Adrenal gland (tissue), 12 donors: Measurements from ENCODE around the gene LRRTM4. TPM values are rescaled to one million over a fixed set of nuclear protein-coding genes. Genes with fewer than 3 reads are reported as not detected.

Experiments
- DNase-seq, 7 donors: peaks; one replicate each; pipeline ENCODE4 v3.0.0-alpha.2; 2019 to 2020
- H3K27ac ChIP-seq, 5 donors: fragments of 200-600 bp; sonication (generic) in 4 of 5; 1 replicate in 3 of 5; 2 replicates in 2 of 5; pipeline versions ENCODE4 v1.5.1 to v1.8.0; 2016 to 2020; ENCODE audit warnings: mild to moderate bottlenecking in 1 of 5
- H3K27me3 ChIP-seq: fragments of 200-600 bp; 2 replicates; pipeline ENCODE4 v1.8.0; 2021
- H3K36me3 ChIP-seq, 2 donors: fragments of 200-600 bp; replicated peaks in 1 of 2; 1 replicate in 1 of 2; 2 replicates in 1 of 2; pipeline versions ENCODE4 v1.5.1 to v1.8.0; 2018 to 2022
- H3K4me1 ChIP-seq, 2 donors: fragments of 200-600 bp; replicated peaks in 1 of 2; 1 replicate in 1 of 2; 2 replicates in 1 of 2; pipeline versions ENCODE4 v1.5.1 to v1.8.0; 2018 to 2021
- H3K4me3 ChIP-seq, 4 donors: fragments of 200-600 bp; sonication (generic) in 3 of 4; one replicate each; pipeline ENCODE4 v1.5.1; 2016 to 2018
- H3K9me3 ChIP-seq, 3 donors: fragments of 200-600 bp; sonication (generic) in 1 of 3; replicated peaks in 1 of 3; 1 replicate in 2 of 3; 2 replicates in 1 of 3; pipeline versions ENCODE4 v1.5.1 to v1.8.0; 2016 to 2021
- POLR2A ChIP-seq, 2 donors: fragments of 450-650 bp; IDR thresholded peaks; one replicate each; pipeline ENCODE4 v1.6.1; 2017; ENCODE audit warnings: antibody characterized with exemption in 2 of 2, mild to moderate bottlenecking in 2 of 2, moderate library complexity in 1 of 2
- WGBS, 4 donors: extraction: QIAGEN DNeasy Blood & Tissue Kit in 2 of 4; methylation state at CpG; one replicate each; pipeline versions ENCODE4 v1.1.5 to v1.1.7; 2013 to 2017; 5-methylcytosine and 5-hydroxymethylcytosine counted together
- intact Hi-C, 2 donors: fragments of 100-400 bp; cut with DNase I; formaldehyde crosslinking; loops; one replicate each; pipeline versions ENCODE4 v1.14.1 to v1.15.0; 2022 to 2023
- polyA plus RNA-seq, 3 donors: library from polyadenylated mRNA; stranded (reverse); fragments of 200-250 nt in 2 of 3; fragments of 350-450 nt in 1 of 3; fragmentation: Illumina TruSeq in 1 of 3; extraction: RNeasy Lipid Tissue Mini Kit (QIAGEN cat#74804) in 1 of 3; gene quantifications; one replicate each; pipeline ENCODE4 v1.2.3, GENCODE V29; 2013 to 2014
- total RNA-seq, 9 donors: library from RNA; depleted of rRNA in 4 of 9; stranded (reverse); fragments of >200 nt in 4 of 9; fragments of 120-200 nt in 1 of 9; fragmentation: NEBNext Ultra II Directional in 1 of 9; extraction: Animal tissue kit (Norgen Biotek cat#: 25700) in 1 of 9; gene quantifications; one replicate each; pipeline versions ENCODE4 v1.1.0 to v1.2.4, GENCODE V29; 2013 to 2023
- TF ChIP-seq, protein P1 (sequence below), 6 experiments: fragments of 450-650 bp in 4 of 6; fragments of 200-600 bp in 2 of 6; sonication (generic) in 1 of 6; IDR thresholded peaks; 1 replicate in 5 of 6; 2 replicates in 1 of 6; pipeline versions ENCODE4 v1.5.1 to v1.8.0; 2016 to 2021; ENCODE audit warnings: antibody characterized with exemption in 6 of 6, mild to moderate bottlenecking in 2 of 6, moderate library complexity in 1 of 6
- donor health status: healthy with polysubstance abuse.
- donor health status: Bipolar disorder and iron deficiency.
- donor health status: DM: yes; HTN: yes; CAD: no.
- donor health status: DM: no; HTN: no; CAD: no.
- donor health status: DM: no; HTN: no; CAD: no.
- donor health status: DM: yes; HTN: yes; CAD: no.

Gene LRRTM4
- total and polyA plus RNA-seq, 12 donors: 0.07 to 0.67 (median 0.43) TPM; not detected in 4

DNA sequence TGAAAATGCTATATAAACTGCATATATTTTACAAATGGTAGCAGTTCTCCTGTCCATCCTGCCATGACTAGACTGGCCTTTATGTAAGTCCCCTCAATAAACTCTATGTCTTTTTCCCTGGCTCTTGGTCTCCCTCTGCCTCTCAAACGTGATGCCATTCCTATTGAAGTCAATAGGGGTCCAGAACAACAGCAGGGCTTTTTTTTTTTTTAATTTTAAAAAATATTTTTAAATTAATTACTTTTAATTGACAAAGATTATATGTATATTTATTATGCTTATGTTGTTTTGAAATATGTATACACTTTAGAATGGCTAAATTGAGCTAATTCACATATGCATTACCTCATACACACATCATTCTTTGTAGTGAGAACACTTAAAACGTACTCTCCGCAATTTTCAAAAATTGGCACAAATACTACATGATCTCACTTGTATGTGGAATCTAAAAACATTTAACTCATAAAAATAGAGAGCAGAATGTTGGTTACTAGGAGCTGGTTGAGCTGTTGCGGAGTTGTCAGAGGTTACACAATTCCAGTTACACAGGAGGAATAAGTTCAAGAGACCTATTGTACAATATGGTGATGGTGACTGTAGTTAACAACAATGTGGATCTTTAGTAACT lies 123.1 kb downstream of the LRRTM4 start:
- Histone ChIP-seq H3K27me3 (no peaks in the 10 kb centered on the region), H3K4me1 (no peaks in the 10 kb centered on the region), H3K9me3 (no peaks in the 10 kb centered on the region), H3K4me3 (no peak overlapping the region), H3K27ac (no peak overlapping the region), H3K36me3 (no peaks in the 10 kb centered on the region)
- 67 to 75% (median 68%) methylated on average over 4 of the region's 4 CpGs for WGBS, 4 donors
- intact Hi-C loops: no loop called here
- TF ChIP-seq, protein P1, sequence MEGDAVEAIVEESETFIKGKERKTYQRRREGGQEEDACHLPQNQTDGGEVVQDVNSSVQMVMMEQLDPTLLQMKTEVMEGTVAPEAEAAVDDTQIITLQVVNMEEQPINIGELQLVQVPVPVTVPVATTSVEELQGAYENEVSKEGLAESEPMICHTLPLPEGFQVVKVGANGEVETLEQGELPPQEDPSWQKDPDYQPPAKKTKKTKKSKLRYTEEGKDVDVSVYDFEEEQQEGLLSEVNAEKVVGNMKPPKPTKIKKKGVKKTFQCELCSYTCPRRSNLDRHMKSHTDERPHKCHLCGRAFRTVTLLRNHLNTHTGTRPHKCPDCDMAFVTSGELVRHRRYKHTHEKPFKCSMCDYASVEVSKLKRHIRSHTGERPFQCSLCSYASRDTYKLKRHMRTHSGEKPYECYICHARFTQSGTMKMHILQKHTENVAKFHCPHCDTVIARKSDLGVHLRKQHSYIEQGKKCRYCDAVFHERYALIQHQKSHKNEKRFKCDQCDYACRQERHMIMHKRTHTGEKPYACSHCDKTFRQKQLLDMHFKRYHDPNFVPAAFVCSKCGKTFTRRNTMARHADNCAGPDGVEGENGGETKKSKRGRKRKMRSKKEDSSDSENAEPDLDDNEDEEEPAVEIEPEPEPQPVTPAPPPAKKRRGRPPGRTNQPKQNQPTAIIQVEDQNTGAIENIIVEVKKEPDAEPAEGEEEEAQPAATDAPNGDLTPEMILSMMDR (IDR thresholded peaks at IDR 0.05): no peak
- no peak for TF ChIP-seq POLR2A (IDR thresholded peaks at IDR 0.05)
- no peak for DNase-seq

DNA sequence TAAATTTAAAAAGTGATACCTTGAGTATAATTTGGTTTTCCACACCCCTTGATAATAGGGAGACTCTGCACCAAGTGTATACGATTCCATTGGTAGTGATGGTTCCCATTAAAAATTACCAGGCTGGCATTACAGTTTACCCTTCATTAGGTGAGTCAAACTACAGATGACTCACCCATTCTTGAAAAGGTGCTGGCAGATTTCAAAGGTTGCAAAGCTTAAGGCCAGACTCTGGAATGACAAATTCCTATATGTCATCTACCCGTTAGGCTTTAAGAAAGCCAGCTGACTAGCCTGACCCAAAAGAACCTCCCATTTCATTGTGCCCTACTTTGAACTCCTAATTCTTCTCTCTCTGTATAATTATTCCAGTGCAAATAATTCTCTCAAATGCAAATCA lies 124.4 kb downstream of the LRRTM4 start:
- no peaks in the 10 kb centered on the region for H3K27me3 ChIP-seq
- H3K4me1 ChIP-seq: no peaks in the 10 kb centered on the region
- TF ChIP-seq POLR2A (IDR thresholded peaks at IDR 0.05): no peak
- TF ChIP-seq, protein P1 (IDR thresholded peaks at IDR 0.05): no peak
- DNase-seq: no peak
- H3K36me3 ChIP-seq: no peaks in the 10 kb centered on the region
- intact Hi-C loops: no loop called here
- no peaks in the 10 kb centered on the region for H3K9me3 ChIP-seq
- 52 to 65% (median 55%) methylated on average over 2 of the region's 2 CpGs for WGBS, 4 donors
- no peak overlapping the region for H3K27ac ChIP-seq
- H3K4me3 ChIP-seq: no peak overlapping the region

DNA sequence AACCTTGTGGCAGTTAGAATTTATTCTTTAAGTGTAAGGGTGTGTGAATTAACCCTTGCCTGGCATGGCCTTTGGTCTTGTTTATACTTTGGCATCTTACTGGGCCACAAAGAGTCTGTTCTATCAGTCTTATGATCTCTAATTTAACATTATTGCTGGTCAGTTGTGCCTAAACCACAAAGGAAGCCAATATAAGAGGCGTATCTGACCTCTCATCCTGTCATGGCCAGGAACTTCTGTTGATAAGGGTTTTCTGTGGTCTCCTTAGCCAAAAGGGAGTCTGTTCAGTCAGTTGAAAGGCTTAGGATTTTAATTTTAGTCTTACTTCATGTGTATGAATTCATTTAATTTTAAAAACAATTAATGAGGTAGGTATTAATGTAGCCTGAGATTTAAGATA lies 127.2 kb downstream of the LRRTM4 start:
- no peak for DNase-seq
- Histone ChIP-seq H3K36me3 (no peaks in the 10 kb centered on the region), H3K4me3 (no peak overlapping the region), H3K4me1 (no peaks in the 10 kb centered on the region), H3K9me3 (no peaks in the 10 kb centered on the region), H3K27me3 (no peaks in the 10 kb centered on the region), H3K27ac (no peak overlapping the region)
- intact Hi-C loops: no loop called here
- TF ChIP-seq, protein P1 (IDR thresholded peaks at IDR 0.05): no peak
- no peak for TF ChIP-seq POLR2A (IDR thresholded peaks at IDR 0.05)
- WGBS, 4 donors: 48 to 66% (median 57%) methylated on average over 1 of the region's 1 CpG

DNA sequence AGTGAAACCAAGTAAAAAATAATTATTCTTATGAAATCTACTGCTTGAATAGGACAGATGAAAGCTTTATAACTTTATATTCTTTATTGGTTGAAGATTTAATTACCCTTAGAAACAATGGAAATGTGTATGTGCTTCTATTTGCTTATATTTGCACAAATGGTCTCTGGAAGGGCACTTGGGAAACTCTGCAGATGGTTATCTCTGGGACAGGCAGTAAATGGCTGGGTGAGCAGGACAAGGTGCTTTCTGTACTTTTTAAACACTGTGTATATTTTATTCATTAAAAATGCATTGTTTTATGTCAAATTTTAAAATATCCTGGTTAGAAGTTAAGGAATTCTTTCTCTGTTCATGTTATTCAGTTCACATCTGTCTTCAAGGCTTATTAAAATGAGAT lies 131.1 kb downstream of the LRRTM4 start:
- no peak for DNase-seq
- intact Hi-C loops: no loop called here

More for the DNA sequence above, 131.1 kb downstream of the LRRTM4 start:
- Histone ChIP-seq H3K9me3 (no peaks in the 10 kb centered on the region), H3K27me3 (no peaks in the 10 kb centered on the region), H3K27ac (no peak overlapping the region), H3K4me3 (no peak overlapping the region), H3K4me1 (no peaks in the 10 kb centered on the region), H3K36me3 (no peaks in the 10 kb centered on the region)
- TF ChIP-seq POLR2A (IDR thresholded peaks at IDR 0.05): no peak
- TF ChIP-seq, protein P1 (IDR thresholded peaks at IDR 0.05): no peak
